KOPT-K1 (cell line): ENCODE measurements around the gene USP21.

ENCODE experiments used
- H3K27ac ChIP-seq: fragments of 200-600 bp; sonication (generic); 2 replicates; pipeline ENCODE4 v1.5.1; 2016; ENCODE audit warnings: antibody characterized with exemption, mild to moderate bottlenecking, low read depth, low read length; ENCODE audit not compliant: poor library complexity, severe bottlenecking
- H3K36me3 ChIP-seq: fragments of 200-600 bp; sonication (generic); 2 replicates; pipeline ENCODE4 v1.5.1; 2017; ENCODE audit warnings: antibody characterized with exemption, mild to moderate bottlenecking, low read length, moderate library complexity; ENCODE audit not compliant: insufficient read depth
- H3K9me3 ChIP-seq: fragments of 200-600 bp; sonication (generic); 2 replicates; pipeline ENCODE4 v1.5.1; 2017; ENCODE audit warnings: antibody characterized with exemption, low read length, mild to moderate bottlenecking; ENCODE audit not compliant: insufficient read depth, poor library complexity, severe bottlenecking

Gene USP21

DNA sequence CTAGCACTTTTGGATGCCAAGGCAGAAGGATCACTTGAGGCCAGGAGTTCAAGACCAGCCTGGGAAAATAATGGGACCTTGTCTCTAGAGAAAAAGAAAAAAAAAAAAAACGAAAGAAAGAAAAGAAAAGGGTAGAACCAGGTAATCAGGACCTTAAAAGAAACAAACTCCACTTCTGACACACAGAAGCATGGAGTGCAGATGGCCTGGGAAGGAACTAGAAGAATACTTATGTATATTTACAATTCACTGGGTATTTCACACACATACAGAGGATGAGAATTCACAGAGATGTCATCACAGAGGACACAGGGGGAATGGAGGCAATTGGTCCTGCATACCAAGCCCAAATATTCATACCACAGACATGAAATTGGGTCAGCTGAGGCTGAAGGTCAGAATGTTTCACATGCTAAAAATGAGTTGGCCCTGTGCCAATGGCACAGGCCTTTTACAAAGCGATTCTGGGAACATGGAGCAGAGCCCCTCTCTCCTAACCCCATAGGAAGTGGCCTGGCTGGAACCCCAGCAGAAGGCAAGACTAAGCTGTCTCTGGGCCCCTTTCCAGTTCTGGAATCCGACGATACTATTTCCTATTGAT lies 13.6 kb downstream of the USP21 start:
- peaks cover 68% of the 10 kb centered on the region for H3K36me3 ChIP-seq
- H3K27ac ChIP-seq = no peak overlapping the region
- no peaks in the 10 kb centered on the region for H3K9me3 ChIP-seq

DNA sequence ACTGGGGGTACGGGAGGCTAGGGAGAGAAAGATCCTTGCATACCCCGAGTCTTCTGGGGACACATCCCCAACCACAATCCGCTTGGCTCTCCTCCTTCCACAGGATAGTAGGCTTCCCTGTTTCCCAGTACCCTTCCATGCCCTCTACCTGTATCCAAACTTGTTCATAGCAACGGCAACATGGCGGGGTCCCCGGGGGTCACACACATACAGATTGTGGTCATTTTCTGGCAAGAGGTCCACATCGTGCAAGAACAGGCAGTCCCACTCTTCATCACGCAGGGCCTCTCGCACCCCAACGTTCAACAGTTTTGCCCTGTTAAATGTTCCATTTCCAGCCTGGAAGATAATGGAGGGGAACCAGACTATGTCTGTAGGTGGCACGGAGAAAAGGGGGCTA lies 14.4 kb downstream of the USP21 start:
- Histone ChIP-seq H3K36me3 (peaks cover 68% of the 10 kb centered on the region), H3K9me3 (no peaks in the 10 kb centered on the region), H3K27ac (no peak overlapping the region)

DNA sequence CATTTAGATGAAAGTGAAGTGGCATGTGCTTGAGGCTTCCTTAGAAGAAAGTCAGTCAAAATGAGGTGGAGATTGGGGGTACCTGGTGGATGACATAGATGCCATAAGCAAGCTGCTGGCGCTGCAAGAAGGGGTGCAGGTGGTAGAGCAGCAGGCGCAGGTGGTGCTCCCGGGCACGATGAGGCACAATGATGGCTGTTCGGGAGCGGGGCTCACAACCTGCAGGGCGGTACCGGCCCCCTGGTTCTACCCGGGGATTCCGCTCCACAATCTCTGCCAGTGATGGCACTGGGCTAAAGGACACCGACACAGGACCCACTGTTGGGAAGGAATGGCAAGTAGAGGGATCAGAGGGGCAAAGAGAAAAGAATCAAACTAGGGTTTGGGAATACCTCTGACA lies 15.6 kb downstream of the USP21 start:
- Histone ChIP-seq H3K36me3 (peaks cover 58% of the 10 kb centered on the region), H3K27ac (no peak overlapping the region)

DNA sequence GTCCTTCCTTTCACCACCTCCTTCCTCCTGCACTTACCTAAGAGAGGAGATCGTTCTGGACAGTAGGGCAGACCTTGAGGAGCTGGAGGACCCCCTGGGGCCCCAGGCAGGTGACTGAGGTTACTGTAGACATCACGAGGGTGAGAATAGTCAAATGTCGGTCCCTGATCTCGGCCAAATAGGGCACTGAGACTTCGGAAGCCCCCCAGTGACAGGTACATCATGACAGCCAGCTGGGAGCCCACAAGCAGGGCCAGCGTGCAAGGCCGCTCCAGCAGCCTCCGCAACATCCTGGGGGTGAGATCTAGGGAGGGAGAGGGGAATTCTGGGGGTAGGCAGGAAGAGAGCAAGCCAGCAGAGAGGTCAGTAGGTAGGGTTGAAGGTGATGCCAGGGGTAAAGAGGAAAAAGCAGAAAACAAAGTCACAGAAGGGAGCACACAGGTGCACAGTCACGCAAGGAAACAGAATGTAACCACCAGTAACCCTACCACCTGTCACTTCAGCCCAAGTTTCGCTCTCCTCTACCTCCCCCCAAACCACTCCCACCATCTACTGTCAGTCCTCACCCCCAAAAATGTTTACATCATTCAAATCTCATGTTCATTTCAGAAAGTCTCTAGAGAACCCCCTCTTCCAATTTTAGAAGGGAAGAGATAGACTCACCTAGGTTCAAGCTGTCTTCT lies 16.6 kb downstream of the USP21 start:
- H3K36me3 ChIP-seq = peaks cover 50% of the 10 kb centered on the region
- no peak overlapping the region for H3K27ac ChIP-seq
- H3K9me3 ChIP-seq = no peaks in the 10 kb centered on the region

More for the DNA sequence above, 15.6 kb downstream of the USP21 start:
- no peaks in the 10 kb centered on the region for H3K9me3 ChIP-seq

DNA sequence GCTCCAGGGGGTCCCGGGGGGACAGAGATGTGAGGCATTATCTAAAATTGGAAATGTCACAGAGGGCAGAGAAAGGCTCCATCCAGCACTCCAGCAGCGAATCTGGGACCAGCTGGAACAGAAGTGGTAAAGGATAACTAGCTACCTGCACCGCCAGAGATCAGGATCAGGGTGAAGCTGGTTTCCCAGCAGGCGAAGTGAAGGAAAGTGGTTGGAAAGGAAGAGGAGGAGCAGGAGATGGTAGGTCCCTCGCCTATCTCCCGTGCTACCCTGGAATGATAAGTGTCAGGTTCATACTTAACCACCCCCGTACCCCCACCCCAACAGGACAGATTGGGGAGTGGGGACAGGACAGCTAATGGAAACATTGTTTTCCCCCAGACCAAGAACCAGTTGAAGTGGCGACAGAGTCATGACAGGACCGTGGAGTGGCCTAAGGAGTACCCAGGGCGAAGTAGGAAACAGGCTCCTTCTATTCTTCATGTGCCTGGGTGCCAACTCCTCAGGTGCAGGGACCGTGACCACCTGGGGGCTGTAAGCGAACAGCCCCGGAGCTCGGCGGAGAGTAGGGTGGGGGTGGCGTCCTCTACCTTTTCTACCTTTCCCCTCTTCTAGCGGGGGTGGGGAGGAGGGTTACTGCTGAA lies 17.3 kb downstream of the USP21 start:
- Histone ChIP-seq H3K36me3 (peaks cover 43% of the 10 kb centered on the region), H3K27ac (peak overlapping the region; percentile 79)

DNA sequence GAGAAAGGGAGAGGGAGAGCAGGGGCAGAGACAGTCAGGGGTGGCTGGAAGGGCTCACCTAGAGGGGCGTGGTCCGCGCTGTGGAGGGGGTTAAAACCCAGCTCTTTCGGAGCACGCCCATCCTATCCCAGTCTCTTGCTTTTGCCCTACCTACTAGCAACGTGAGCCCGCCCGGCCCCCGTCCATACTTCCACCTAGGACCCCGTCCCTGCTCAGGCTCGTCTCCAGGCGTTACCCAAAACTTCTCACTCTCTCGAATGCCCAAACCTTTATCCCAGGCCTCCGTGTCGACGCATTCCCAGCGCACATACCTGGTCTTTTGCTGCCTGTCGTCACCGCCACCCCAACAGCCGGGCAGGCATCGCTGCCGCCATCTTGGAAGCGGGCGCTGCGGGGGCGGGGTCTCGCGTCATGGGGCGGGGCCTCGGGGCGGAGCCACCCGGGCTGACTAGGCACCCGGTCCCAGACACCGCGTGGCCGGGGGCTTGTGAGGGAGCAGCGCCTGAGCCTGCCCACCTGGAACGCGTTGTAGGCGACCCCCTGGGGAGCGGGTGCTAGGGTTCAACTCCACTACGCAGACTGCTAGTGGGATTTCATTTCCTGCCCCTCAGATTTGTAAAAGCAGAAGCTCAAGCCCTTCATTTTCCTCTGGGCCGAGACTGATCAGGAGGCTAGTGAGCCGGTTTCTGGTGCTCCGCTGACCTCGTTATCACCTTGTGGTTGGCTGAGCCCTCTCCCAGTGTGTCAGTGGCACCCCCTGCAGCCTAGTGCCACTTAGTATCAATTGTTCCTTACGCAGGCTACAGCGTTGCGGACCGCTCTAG lies 18.0 kb downstream of the USP21 start, which contains the start of gene B4GALT3:
TSS of gene B4GALT3 (minus strand) at position 396 of the 824 bp plus-strand sequence. CDS start 1,447 bp downstream, outside the sequence.
- Histone ChIP-seq H3K36me3 (peaks cover 36% of the 10 kb centered on the region), H3K27ac (peak within 1 kb of the TSS; percentile 79), H3K9me3 (no peaks in the 10 kb centered on the region)

More for the DNA sequence above, 17.3 kb downstream of the USP21 start:
- H3K9me3 ChIP-seq = no peaks in the 10 kb centered on the region

DNA sequence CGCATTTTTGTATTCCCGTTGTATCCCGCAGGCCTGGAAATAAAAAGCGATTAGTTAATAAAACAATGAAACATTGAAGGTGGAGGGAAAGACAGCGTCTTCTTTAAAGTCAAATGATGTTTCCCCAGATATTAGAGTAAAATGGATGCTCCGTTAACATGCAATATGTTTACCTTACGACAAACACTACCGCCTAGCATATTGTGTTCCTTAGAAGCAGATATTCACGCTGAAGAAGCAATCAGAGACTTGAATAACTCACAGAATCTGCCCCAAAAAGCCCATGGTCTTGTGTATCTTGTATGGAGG lies 18.6 kb downstream of the USP21 start:
- peak overlapping the region; percentile 79 for H3K27ac ChIP-seq
- no peaks in the 10 kb centered on the region for H3K9me3 ChIP-seq
- peaks cover 30% of the 10 kb centered on the region for H3K36me3 ChIP-seq

DNA sequence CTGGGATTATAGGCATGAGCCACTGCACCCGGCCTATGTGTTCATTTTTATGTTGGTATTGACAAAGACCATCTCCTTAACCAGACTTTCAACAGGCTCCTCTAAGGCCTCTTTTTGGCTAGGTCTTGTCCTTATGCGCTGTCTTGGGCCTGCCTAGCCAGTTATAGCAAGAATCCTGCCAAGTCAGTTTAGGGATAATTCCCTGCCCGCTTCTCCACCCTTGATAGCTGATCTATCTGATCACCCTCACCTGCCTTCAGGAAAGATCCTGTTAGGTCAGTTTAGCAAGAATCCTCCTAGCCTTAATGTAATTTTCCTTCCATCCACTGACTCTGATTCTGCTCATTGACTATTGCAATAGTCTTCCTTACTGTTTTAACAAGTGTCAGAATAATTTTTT lies 20.4 kb downstream of the USP21 start:
- Histone ChIP-seq H3K36me3 (peaks cover 12% of the 10 kb centered on the region), H3K27ac (no peak overlapping the region), H3K9me3 (no peaks in the 10 kb centered on the region)

DNA sequence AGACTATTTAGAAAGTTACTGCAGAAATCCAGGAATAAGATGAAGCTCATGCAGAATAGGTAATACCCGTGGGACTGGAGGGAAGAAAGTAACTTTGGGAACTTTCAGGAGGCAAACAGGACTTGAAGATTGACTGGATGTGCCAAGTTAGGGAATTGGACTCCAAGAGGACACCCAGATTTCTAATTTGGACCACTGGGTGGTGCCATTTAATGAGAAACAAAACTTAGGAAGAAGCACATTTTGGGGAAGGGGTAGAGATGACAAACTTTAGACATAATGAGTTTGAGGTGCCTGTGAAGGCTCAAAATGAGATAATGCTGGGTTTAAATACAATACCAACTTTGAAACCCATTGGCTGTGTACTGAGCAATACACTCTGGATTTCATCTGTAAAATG lies 21.3 kb downstream of the USP21 start:
- Histone ChIP-seq H3K27ac (no peak overlapping the region), H3K36me3 (peaks cover 2% of the 10 kb centered on the region; the same call in 1 of the 2 replicates), H3K9me3 (no peaks in the 10 kb centered on the region)

DNA sequence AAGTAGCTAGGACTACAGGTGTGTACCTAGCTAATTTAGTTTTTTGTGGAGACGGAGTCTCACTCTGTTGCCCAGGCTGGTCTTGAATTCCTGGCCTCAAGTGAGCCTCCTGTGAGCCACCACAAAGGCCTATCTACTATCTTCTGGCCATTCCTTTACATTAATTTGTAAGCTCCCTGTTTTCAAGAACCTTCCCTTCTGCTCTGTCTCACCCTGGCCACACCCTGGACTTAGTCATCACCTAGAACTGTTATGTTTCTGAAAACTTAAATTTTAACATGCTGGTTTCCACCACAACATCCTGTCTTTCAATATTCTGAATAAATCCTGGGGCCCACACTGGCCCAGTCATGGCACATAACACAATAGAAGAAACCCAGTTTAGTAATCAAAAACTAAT lies 22.9 kb downstream of the USP21 start:
- H3K36me3 ChIP-seq = no peaks in the 10 kb centered on the region
- H3K27ac ChIP-seq = no peak overlapping the region
- no peaks in the 10 kb centered on the region for H3K9me3 ChIP-seq

DNA sequence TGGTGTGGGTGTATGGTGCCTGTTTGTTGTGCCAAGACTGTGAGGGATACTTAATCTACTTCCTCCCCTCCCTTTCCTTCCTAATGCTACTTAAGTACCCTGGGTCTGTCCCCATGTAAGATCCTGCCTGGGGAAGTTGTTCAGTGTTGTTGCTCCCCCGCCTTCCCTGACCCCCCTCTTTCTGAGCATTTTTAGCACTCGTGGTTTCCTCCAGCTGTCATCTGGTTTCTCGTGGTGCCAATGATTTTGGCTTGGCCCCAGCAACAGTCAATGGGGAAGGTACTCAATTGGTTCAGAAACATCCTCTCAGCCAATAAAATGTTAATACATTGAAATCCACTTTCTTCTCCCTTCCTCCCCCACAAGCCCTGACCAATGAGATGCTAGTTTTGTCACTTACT lies 26.0 kb downstream of the USP21 start:
- Histone ChIP-seq H3K36me3 (no peaks in the 10 kb centered on the region), H3K27ac (peak overlapping the region; percentile 54), H3K9me3 (no peaks in the 10 kb centered on the region)

DNA sequence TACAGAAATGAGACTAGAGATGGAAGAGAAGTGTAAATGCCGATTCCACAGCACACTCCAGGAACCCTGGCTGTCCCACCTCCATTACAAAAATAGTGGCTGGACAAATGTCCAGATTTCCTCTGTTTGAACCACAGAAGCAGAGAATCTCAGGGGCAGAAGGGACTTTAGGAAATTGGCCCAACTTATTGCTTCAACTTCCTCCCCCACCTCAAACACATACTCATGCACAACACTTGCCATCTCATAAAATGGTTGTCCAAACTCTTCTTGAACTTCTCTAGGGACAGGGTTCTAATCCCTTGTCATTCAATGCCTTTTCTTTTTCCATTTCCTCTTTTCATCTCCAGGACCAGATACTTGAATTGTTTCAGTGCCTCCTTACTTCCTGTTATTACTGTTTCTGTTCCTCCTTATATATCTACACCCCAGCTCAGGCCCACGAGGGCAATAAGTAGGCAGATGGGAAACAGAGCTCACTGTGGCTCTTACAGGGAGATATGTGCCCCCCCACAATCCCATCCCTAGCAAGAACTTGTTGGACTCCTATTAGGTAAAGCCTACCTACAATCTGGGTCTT lies 26.5 kb downstream of the USP21 start:
- no peaks in the 10 kb centered on the region for H3K36me3 ChIP-seq
- H3K27ac ChIP-seq = peak overlapping the region; percentile 54
- H3K9me3 ChIP-seq = no peaks in the 10 kb centered on the region

DNA sequence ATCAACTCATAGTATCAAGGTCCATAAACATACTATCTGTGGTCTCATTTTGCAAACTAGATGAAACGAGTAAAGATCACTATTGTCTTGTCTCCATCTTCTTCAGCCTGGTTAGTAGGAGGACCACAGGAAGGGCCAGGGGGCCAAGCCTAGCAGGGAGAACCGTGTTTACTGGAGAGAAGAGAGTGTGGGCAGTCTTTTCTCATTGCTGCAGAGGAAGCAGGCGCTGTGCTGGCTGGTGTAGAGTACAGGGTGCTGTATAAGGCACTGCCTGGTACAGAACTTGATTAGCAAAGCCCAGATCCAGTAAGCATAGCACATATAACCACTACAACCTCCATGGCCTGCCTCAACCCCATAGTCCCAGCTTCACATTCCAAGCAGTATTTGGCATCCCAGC lies 28.0 kb downstream of the USP21 start:
- H3K27ac ChIP-seq = no peak overlapping the region
- H3K36me3 ChIP-seq = no peaks in the 10 kb centered on the region
- H3K9me3 ChIP-seq = no peaks in the 10 kb centered on the region

DNA sequence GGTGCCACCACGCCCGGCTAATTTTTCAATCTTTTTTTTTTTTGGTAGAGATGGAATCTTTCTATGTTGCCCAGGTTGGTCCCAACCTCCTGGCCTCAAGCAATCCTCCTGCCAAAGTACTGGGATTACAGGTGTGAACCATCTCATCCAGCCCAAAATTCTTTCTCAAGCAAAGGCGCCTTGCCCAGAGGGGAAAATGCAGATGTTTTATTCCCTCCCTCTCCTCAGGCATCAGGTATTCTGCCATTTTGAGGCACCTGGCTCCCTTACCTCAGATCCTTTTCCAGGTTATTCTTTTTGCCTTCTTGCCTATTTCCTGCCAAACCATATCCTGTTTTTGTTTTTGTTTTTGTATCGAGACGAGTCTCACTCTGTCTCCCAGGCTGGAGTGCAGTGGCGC lies 29.1 kb downstream of the USP21 start:
- H3K36me3 ChIP-seq = no peaks in the 10 kb centered on the region
- H3K27ac ChIP-seq = no peak overlapping the region
- no peaks in the 10 kb centered on the region for H3K9me3 ChIP-seq

DNA sequence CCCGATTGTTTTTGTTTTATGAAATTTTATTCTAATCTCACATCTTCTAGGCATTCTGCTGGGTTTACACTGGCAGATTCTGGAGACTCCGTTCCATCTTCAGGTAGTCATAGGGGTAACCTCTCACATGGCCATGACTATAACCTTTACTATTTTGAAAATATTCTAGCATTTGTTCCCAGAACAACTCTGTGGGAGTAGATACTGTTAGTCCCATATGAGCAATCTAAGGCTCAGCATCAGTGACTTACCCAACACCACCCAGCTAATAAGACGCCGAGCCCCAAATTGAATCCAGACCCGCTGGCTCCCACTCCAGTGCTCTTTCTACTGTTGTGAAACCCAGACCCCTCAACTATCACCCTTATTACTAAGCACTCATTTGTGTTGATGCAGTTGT lies 29.7 kb downstream of the USP21 start:
- Histone ChIP-seq H3K9me3 (no peaks in the 10 kb centered on the region), H3K36me3 (no peaks in the 10 kb centered on the region), H3K27ac (no peak overlapping the region)
